ENCODE data around the gene RILPL1. TPM values are rescaled to one million over a fixed set of nuclear protein-coding genes. Genes with fewer than 3 reads are reported as not detected.

RILPL1 gene
- total and polyA plus RNA-seq, 10 of the 15 experiments (the other 5 are each of a cell fraction or from before 2014, with no cell fraction given), result 0.05 to 0.61 (median 0.25) TPM

DNA sequence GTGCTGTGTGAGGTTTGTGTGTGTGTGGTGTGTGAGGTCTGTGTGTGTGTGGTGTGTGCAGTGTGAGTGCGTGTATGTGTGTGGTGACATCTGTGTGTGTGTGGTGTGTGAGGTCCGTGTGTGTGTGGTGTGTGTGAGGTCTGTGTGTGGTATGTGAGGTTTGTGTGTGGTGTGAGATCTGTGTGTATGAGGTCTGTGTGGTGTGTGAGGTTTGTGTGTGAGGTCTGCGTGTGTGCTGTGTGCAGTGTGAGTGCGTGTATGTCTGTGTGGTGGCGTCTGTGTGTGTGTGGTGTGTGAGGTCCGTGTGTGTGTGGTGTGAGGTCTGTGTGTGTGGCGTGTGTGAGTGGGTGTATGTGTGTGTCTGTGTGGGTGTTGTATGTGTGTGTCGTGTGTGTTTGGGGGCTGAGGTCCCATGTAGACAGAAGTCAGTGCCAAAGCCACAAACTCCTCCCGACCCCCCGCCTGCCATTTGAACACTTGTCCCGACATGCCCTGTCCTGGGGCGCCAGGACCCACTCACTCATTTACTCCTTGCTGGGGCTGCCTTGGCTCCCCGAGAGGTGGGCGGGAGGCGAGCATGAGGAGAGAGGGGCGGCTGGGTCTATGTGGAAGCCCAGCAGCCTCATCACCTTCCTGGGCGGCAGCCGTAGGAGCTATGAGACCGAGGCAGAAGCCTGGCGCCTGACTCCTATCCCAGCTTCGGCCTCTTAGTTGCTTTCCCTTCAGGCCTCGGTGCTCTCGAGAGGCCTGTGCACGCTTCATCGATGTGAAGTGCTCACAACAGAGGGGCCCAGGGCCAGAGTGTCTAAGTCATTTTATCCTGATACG, 20.5 kb downstream of the RILPL1 start:
- H2AFZ ChIP-seq (ENCODE audit: control insufficient read depth, low read depth, low read length), result no peak overlapping the region
- DNase-seq (ENCODE audit: low read depth, low spot score) (no peak), ATAC-seq (no peak), FAIRE-seq (no peak)
- no peaks in the 10 kb centered on the region for H3K4me1 ChIP-seq (ENCODE audit: control insufficient read depth, insufficient read depth, low read length)
- no TSS peak for BruUV-seq (replicated peaks)
- no peaks in the 10 kb centered on the region for H4K20me1 ChIP-seq (ENCODE audit: control insufficient read depth, insufficient read depth)
- SMC1A ChIA-PET (ENCODE audit: uncharacterized antibody, unreplicated experiment), result no interaction called here
- H3K4me3 ChIP-seq, result no peak overlapping the region
- H3K9ac ChIP-seq (ENCODE audit: control insufficient read depth, insufficient read depth, low read length), result no peak overlapping the region
- H3K27me3 ChIP-seq (replicated peaks in 1 of 2; ENCODE audit: control insufficient read depth in 2 of 2, insufficient read depth in 2 of 2, low read length in 1 of 2), result no peaks in the 10 kb centered on the region
- no peak overlapping the region for H3K27ac ChIP-seq (ENCODE audit: control insufficient read depth, insufficient read depth)
- no peak overlapping the region for H3K4me2 ChIP-seq (ENCODE audit: control insufficient read depth, insufficient read depth)
- in situ Hi-C loops (cut with MboI) (no loop called here), intact Hi-C loops (cut with micrococcal nuclease; ENCODE audit: unreplicated experiment) (no loop called here)
- no peaks in the 10 kb centered on the region for H3K79me2 ChIP-seq (ENCODE audit: control insufficient read depth, insufficient read depth, low read length)
- H3K36me3 ChIP-seq (ENCODE audit: control insufficient read depth in 2 of 2, insufficient read depth in 2 of 2, low read length in 1 of 2), result no peaks in the 10 kb centered on the region
- POLR2A ChIA-PET, result no interaction called here
- H3K9me3 ChIP-seq (replicated peaks; ENCODE audit: control insufficient read depth, insufficient read depth, low read length), result no peaks in the 10 kb centered on the region; the same call in 2 of the 3 replicates
- 75% methylated on average over 26 of the region's 26 CpGs for WGBS (ENCODE audit: insufficient coverage, insufficient replicate concordance, low lambda C conversion rate, missing lambda C conversion rate)
- RAD21 ChIA-PET (ENCODE audit: unreplicated experiment), result interaction anchor here (0.5 kb wide), 1 partner anchor 304 kb away, joined by 3 read pairs; no protein-coding TSS in a partner anchor
- CTCF ChIA-PET, result no interaction called here
- TF ChIP-seq PAX5 (IDR thresholded peaks at IDR 0.05; ENCODE audit: borderline replicate concordance, low read depth, low read length) (no peak), TBL1XR1 (IDR thresholded peaks at IDR 0.05; ENCODE audit: low read depth, low read length) (no peak), RCOR1 (conservative IDR thresholded peaks at IDR 0.05; ENCODE audit: low read depth, low read length) (no peak), GABPA (IDR thresholded peaks at IDR 0.05; ENCODE audit: low read depth) (no peak), IRF4 (IDR thresholded peaks at IDR 0.05; ENCODE audit: low read depth, low read length) (no peak), MEF2B (IDR thresholded peaks at IDR 0.05; ENCODE audit: partially characterized antibody, poor library complexity, severe bottlenecking) (no peak), RFX5 (IDR thresholded peaks at IDR 0.05; ENCODE audit: low read depth, low read length) (no peak), NFXL1 (IDR thresholded peaks at IDR 0.05; ENCODE audit: borderline replicate concordance) (no peak), FOXK2 (IDR thresholded peaks at IDR 0.05) (no peak), ZNF687 (IDR thresholded peaks at IDR 0.05) (no peak), CBFB (IDR thresholded peaks at IDR 0.05; ENCODE audit: low read depth) (no peak), NFYB (IDR thresholded peaks at IDR 0.05; ENCODE audit: insufficient read depth, low read depth, low read length) (no peak), TCF7 (IDR thresholded peaks at IDR 0.05; ENCODE audit: borderline replicate concordance) (no peak), SREBF1 (IDR thresholded peaks at IDR 0.05; ENCODE audit: low read length) (no peak)
- TF ChIP-seq, protein P1, sequence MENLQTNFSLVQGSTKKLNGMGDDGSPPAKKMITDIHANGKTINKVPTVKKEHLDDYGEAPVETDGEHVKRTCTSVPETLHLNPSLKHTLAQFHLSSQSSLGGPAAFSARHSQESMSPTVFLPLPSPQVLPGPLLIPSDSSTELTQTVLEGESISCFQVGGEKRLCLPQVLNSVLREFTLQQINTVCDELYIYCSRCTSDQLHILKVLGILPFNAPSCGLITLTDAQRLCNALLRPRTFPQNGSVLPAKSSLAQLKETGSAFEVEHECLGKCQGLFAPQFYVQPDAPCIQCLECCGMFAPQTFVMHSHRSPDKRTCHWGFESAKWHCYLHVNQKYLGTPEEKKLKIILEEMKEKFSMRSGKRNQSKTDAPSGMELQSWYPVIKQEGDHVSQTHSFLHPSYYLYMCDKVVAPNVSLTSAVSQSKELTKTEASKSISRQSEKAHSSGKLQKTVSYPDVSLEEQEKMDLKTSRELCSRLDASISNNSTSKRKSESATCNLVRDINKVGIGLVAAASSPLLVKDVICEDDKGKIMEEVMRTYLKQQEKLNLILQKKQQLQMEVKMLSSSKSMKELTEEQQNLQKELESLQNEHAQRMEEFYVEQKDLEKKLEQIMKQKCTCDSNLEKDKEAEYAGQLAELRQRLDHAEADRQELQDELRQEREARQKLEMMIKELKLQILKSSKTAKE (IDR thresholded peaks at IDR 0.05; ENCODE audit: low read depth, poor library complexity, severe bottlenecking), result no peak
- TF ChIP-seq, protein P2, sequence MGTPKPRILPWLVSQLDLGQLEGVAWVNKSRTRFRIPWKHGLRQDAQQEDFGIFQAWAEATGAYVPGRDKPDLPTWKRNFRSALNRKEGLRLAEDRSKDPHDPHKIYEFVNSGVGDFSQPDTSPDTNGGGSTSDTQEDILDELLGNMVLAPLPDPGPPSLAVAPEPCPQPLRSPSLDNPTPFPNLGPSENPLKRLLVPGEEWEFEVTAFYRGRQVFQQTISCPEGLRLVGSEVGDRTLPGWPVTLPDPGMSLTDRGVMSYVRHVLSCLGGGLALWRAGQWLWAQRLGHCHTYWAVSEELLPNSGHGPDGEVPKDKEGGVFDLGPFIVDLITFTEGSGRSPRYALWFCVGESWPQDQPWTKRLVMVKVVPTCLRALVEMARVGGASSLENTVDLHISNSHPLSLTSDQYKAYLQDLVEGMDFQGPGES (IDR thresholded peaks at IDR 0.05), result no peak

Measured in GM12878 (cell line).